NB4 (cell line): ENCODE results near the gene IGSF9B.

Source experiments
- POLR2A ChIP-seq: IDR thresholded peaks from 2 replicates; pipeline ENCODE4 v1.6.1; 2011; ENCODE audit warnings: mild to moderate bottlenecking; ENCODE audit not compliant: insufficient read length; ENCODE audit errors: extremely low read depth
- TF ChIP-seq, protein P1 (sequence below): IDR thresholded peaks from one replicate; pipeline ENCODE4 v1.5.1; 2012; ENCODE audit warnings: low read depth, low read length

DNA sequence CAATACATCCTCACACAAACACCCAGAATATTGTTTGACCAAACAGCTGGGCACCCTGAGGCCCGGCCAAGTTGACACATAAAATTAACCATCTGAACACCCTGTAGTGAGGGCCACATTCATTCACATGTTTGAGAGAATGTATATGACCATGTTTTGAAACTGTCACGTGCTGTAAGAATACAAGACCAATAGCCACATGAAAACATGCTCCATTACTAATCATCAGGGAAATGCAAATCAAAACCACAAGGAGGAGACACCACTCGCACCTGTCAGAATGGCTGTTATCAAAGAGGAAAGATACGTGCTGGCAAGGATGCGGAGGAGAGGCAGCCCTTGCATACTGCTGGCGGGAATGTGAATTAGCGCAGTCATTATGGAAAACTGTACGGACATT is 38.3 kb upstream of the IGSF9B start:
- TF ChIP-seq, protein P1, sequence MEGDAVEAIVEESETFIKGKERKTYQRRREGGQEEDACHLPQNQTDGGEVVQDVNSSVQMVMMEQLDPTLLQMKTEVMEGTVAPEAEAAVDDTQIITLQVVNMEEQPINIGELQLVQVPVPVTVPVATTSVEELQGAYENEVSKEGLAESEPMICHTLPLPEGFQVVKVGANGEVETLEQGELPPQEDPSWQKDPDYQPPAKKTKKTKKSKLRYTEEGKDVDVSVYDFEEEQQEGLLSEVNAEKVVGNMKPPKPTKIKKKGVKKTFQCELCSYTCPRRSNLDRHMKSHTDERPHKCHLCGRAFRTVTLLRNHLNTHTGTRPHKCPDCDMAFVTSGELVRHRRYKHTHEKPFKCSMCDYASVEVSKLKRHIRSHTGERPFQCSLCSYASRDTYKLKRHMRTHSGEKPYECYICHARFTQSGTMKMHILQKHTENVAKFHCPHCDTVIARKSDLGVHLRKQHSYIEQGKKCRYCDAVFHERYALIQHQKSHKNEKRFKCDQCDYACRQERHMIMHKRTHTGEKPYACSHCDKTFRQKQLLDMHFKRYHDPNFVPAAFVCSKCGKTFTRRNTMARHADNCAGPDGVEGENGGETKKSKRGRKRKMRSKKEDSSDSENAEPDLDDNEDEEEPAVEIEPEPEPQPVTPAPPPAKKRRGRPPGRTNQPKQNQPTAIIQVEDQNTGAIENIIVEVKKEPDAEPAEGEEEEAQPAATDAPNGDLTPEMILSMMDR, result no peak
- no peak for TF ChIP-seq POLR2A
